ENCODE results near the gene MAPK8IP2. TPM values are rescaled to one million over a fixed set of nuclear protein-coding genes. Genes with fewer than 3 reads are reported as not detected.

MAPK8IP2 gene
- total RNA-seq, 1 experiment from 2014 or later, result 6.4 TPM

DNA sequence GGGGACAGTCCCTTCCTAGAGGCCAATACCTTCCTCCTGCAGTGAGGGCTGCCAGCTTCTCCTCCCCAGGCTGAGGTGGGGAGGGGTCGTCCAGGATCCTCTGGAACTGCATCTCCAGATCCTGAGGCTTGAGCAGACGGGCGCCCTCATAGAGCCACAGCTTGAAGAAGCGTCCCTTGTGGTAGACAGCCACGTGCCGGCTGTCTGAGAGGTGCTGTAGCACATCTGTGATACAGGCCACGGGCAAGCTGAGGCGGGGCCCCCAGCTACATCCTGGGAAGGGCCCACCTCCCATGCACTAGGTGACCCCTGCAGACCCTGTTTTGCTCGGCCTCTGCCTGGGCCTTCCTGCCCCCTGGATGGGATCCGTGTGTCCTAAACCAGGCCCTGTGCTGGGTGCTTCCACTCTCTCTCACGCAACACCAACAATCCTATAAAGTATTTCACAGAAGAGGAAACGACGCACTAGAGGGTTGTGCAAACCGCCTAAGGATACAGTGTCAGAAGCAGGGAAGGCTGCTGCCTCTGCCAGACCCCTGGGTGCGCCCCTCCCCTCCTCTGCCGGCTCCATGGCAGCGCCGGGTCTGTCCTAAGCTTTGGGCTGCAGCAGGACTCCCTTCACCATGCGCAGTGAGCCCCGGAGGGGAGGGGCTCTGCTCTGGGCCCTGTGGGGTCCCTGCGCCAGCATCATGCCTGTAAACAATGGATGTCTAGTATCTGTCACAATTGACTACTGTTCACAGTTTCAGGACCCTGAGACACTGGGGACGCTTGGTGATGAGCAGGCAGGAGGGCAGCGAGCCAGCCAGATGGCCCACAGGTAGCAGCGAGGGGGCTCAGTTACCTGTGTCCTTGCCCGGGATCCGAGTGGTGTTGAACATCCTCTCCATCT is 26.9 kb upstream of the MAPK8IP2 start:
- no TSS peak for BruUV-seq (replicated peaks)
- DNase-seq (ENCODE audit: low read depth, low spot score) (no peak), ATAC-seq (no peak)
- Histone ChIP-seq H3K9me2 (ENCODE audit: insufficient read depth) (no peaks in the 10 kb centered on the region), H3K36me3 (ENCODE audit: control insufficient read depth in 1 of 2, insufficient read depth in 2 of 2, low read length in 2 of 2) (peaks cover 0 to 5% of the 10 kb centered on the region in 2 experiments; a peak in 2 of 4 replicates), H3K27ac (ENCODE audit: low read depth, low read length) (no peak overlapping the region), H3K27me3 (ENCODE audit: insufficient read depth, low read length) (no peaks in the 10 kb centered on the region), H3K9ac (ENCODE audit: low read length) (no peak overlapping the region), H3K9me3 (ENCODE audit: control insufficient read depth in 1 of 2, insufficient read depth in 1 of 2, low read depth in 1 of 2, low read length in 2 of 2) (no peaks in the 10 kb centered on the region), H3K4me2 (ENCODE audit: low read length) (no peak overlapping the region), H4K20me1 (ENCODE audit: insufficient read depth) (no peaks in the 10 kb centered on the region), H3K4me1 (ENCODE audit: control insufficient read depth in 1 of 2, insufficient read depth in 2 of 2, low read length in 2 of 2) (peaks cover 0 to 3% of the 10 kb centered on the region in 2 experiments; a peak in 1 of 4 replicates), H3K4me3 (replicated peaks in 1 of 2; ENCODE audit: low read depth in 1 of 2, low read length in 2 of 2) (no peak overlapping the region), H2AFZ (ENCODE audit: low read depth, low read length, poor library complexity, severe bottlenecking) (no peak overlapping the region), H3K79me2 (ENCODE audit: insufficient read depth, low read length) (no peaks in the 10 kb centered on the region)
- no peak for TF ChIP-seq SRF (IDR thresholded peaks at IDR 0.05; ENCODE audit: low read depth)
- TF ChIP-seq FOSL1 (IDR thresholded peaks at IDR 0.05; ENCODE audit: low read depth), result no peak
- no peak for TF ChIP-seq POLR2AphosphoS5 (IDR thresholded peaks at IDR 0.05; ENCODE audit: low read depth, low read length)
- TF ChIP-seq JUND (IDR thresholded peaks at IDR 0.05), result no peak
- TF ChIP-seq SIN3A (IDR thresholded peaks at IDR 0.05; ENCODE audit: low read depth), result no peak
- TF ChIP-seq ELF1 (IDR thresholded peaks at IDR 0.05; ENCODE audit: borderline replicate concordance, low read depth), result no peak
- no peak for TF ChIP-seq YY1 (IDR thresholded peaks at IDR 0.05; ENCODE audit: extremely low read depth, insufficient replicate concordance, low read depth, low read length)
- TF ChIP-seq POLR2A (IDR thresholded peaks at IDR 0.05; ENCODE audit: borderline replicate concordance, extremely low read depth, insufficient read depth, insufficient read length), result no peak
- no peak for TF ChIP-seq EGR1 (IDR thresholded peaks at IDR 0.05; ENCODE audit: low read depth)
- TF ChIP-seq CEBPB (IDR thresholded peaks at IDR 0.05; ENCODE audit: low read depth), result no peak
- TF ChIP-seq, protein P1, sequence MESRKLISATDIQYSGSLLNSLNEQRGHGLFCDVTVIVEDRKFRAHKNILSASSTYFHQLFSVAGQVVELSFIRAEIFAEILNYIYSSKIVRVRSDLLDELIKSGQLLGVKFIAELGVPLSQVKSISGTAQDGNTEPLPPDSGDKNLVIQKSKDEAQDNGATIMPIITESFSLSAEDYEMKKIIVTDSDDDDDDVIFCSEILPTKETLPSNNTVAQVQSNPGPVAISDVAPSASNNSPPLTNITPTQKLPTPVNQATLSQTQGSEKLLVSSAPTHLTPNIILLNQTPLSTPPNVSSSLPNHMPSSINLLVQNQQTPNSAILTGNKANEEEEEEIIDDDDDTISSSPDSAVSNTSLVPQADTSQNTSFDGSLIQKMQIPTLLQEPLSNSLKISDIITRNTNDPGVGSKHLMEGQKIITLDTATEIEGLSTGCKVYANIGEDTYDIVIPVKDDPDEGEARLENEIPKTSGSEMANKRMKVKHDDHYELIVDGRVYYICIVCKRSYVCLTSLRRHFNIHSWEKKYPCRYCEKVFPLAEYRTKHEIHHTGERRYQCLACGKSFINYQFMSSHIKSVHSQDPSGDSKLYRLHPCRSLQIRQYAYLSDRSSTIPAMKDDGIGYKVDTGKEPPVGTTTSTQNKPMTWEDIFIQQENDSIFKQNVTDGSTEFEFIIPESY (IDR thresholded peaks at IDR 0.05; ENCODE audit: extremely low read depth, insufficient replicate concordance, low read length), result no peak
- no peak for TF ChIP-seq RAD21 (IDR thresholded peaks at IDR 0.05; ENCODE audit: low read depth)
- TF ChIP-seq, protein P2, sequence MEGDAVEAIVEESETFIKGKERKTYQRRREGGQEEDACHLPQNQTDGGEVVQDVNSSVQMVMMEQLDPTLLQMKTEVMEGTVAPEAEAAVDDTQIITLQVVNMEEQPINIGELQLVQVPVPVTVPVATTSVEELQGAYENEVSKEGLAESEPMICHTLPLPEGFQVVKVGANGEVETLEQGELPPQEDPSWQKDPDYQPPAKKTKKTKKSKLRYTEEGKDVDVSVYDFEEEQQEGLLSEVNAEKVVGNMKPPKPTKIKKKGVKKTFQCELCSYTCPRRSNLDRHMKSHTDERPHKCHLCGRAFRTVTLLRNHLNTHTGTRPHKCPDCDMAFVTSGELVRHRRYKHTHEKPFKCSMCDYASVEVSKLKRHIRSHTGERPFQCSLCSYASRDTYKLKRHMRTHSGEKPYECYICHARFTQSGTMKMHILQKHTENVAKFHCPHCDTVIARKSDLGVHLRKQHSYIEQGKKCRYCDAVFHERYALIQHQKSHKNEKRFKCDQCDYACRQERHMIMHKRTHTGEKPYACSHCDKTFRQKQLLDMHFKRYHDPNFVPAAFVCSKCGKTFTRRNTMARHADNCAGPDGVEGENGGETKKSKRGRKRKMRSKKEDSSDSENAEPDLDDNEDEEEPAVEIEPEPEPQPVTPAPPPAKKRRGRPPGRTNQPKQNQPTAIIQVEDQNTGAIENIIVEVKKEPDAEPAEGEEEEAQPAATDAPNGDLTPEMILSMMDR (IDR thresholded peaks at IDR 0.05 in 2 of 3, conservative IDR thresholded peaks at IDR 0.05 in 1 of 3; ENCODE audit: borderline replicate concordance in 1 of 3, insufficient read depth in 1 of 3, low read depth in 2 of 3, low read length in 2 of 3), result no peak
- no peak for TF ChIP-seq SP1 (IDR thresholded peaks at IDR 0.05; ENCODE audit: low read depth)
- no peak for TF ChIP-seq CBX3 (IDR thresholded peaks at IDR 0.05; ENCODE audit: low read depth)
- ChIA-PET RAD21 (ENCODE audit: low non-redundant PET in 1 of 2, low total read pairs in 2 of 2, uncharacterized antibody in 2 of 2, unreplicated experiment in 2 of 2) (no interaction called here), POLR2A (no interaction called here), CTCF (interaction anchor here (1.2 to 2.8 kb wide), 2 partner anchors 11 to 47 kb away, joined by 6 to 16 read pairs; partner anchors contain the start of gene SYCE3)
- intact Hi-C loops (cut with micrococcal nuclease), result no loop called here
